ENCODE results near the gene ADAMTS1.

ADAMTS1 gene

DNA sequence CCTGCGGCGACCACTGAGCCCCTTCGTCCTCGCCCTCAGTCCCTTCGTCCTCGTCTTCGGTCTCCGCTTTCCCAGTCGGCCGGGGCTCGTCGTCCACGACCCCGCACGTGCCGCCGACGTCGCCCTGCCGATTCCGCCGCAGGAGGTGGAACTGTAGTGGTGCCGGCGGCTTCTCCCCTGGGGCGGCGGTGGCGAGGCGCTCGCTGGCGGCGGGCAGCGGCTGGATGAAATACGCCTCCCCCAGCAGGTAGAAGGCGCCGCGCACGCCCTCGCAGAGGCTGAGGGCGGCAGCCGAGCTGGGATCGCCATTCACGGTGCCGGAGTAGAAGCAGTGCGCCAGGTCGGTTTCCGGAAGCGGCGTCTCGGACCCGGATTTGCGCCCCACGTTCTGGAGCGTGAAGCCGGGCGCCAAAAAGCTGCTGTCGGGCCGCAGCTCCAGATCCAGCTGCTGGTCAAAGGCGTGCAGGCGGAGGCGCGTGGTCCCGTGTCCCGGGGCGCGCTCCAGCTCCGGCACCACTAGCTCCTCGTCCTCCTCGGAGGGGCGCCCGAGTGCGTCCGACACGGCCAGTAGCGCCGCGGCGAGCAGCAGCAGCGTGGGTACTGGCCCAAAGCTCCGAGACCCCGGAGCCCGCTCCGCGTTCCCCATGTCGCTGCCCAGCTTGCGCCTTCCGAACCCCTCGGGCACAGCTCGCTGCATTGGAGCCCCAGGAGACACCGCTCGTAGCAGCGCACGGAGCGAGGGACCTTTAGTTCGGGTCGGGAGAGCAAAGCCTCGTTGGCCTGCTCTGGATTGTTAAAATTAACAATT is 747 bp downstream of the ADAMTS1 start:
- DNase-seq, result peak; percentile 65

DNA sequence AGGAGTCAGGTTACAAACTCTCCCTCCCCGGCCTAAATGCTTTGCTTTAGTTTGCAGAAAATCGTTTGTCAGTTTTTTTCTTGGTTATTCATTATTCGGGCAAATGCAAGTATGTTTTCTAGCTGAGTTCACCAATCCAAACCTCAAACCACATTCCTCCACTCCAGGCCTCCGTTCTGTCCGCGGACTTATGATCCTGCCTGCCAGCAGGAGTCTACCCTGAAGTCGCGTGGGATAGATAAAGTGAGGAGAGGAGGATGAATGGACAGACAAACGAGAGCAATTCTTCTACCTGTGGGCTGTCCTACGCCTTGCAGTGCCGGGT is 1.3 kb downstream of the ADAMTS1 start:
- no peak for DNase-seq

DNA sequence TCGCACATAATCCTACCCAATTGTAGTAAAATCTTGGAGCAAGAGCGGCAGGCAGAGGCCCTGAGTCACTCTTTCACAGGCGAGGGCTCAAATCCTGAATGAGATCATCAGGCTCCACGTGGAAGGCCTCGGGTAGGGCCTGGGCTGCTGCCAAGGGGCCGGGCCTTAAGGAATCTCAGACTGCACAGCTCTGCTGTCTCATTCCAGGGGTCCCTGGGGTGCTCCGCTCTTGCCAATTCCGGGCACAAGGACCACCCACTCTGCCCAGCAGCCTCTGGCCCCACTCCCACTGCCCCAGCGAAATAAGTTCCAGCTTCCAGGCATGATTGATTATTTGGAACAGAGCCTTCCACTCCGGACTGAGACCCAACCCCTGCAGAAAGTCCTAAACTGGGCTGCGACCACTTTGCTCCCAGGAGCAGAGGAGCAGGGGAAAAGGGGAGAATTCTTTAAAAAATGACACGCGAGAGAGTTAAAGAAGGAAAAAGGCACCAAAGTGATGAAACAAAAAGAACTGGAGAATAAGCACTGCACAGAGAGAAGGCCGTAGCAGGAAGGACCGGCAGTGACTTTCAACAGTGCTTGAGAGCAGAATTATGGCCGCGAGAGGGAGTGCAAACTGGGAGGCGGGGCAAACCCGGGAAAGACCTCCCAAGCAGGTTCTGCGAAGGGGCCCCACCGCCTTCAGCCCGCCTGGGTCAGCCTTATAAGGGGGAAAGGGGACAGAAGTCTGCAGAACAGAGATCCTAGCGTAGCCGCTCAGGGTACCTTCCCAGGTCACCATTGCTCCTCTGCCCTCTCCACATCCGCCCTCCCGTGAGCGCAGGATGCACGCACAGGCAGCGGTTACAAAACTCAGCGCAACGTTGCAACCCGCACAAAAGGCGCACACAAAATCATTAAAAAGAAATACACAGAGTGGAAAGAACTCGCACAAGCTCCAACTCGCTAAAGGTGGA is 2.0 kb downstream of the ADAMTS1 start:
- DNase-seq, result peak; percentile 82

DNA sequence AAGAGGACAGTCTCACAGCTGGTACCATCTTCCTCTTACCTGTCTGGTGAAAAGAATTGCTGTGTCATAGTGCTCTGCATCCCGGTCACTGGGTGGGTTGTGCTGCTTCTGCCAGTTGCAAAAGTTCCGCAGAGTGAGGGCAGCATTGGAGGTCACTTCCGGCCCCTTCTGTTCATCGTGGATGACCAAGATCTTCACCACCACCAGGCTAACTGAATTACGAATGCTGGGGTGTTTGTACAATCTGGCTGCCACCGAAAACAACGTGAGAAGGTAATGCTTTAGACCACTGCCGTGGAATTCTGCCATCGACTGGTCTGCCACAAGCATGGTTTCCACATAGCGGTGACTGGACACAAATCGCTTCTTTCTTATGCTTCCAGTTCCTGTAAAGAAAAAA is 2.9 kb downstream of the ADAMTS1 start:
- no peak for DNase-seq

DNA sequence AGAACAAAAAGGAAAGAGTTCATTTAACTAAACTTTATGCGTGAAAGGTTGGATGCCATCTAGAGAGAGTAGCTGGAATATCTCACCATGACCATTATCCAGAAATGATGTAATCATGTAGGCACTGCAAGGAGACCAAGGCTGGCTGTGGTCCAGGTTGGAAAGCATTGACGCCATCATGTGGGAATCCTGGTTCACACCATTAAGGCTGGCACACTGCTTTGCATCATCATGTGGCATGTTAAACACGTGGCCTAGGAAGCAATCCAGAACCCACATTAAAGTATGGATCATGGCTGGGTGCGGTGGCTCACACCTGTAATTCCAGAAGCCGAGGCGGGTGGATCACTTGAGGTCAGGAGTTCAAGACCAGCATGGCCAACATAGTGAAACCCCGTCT is 4.3 kb downstream of the ADAMTS1 start:
- DNase-seq, result peak; percentile 22

DNA sequence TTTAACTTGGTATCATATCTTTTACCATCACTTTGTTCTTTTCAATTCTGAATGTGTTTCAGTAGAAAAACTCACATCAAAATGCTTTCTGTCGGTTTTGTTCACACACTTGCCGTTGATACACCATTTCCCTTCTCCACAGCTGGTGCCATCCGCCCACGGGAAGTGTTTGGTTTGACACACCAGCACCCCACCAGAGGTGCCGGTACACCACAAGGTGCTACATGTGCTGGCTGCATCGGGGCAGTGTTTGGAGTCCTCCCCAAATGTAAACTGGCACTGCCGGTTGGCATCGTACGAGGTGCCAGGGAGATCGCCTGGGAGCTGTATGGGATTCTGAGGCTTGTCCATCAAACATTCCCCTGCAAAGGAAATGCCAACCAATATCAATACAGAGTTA is 5.0 kb downstream of the ADAMTS1 start:
- no peak for DNase-seq

DNA sequence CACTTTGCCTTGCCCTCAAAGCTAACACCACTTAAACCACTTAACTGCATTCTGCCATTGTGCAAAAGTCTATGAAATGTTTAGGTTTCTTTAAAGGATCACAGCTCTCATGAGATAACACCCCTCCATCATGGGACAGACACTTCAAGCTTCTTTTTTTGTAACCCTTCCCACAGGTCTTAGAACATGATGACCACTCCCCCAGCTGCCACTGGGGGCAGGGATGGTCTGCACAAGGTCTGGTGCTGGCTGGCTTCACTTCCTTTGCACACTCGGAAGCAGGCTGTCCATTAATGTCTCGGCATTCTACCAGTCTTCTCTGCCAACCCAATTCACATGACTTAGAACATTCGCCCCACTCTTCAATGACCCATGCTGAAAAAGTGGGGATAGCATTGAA is 7.7 kb downstream of the ADAMTS1 start:
- DNase-seq, result no peak

DNA sequence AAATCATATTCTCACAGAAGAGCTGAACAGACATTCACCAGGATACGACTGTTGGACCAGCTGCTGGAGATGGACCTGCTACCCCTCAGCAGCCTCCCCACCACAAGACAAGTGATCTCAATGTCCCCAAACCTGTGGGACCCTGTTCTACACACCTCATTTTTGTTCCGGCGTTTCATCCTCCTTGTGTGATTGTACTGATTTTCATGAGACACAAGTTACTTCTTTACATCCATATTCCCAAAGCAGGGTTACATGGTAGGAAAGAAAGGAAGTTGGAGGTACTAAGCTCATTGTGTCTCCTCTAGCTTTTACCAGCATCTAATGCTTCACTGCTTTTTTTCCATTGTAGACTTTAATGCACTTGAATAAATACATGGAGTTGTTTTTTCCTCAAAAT is 8.7 kb downstream of the ADAMTS1 start:
- no peak for DNase-seq

DNA sequence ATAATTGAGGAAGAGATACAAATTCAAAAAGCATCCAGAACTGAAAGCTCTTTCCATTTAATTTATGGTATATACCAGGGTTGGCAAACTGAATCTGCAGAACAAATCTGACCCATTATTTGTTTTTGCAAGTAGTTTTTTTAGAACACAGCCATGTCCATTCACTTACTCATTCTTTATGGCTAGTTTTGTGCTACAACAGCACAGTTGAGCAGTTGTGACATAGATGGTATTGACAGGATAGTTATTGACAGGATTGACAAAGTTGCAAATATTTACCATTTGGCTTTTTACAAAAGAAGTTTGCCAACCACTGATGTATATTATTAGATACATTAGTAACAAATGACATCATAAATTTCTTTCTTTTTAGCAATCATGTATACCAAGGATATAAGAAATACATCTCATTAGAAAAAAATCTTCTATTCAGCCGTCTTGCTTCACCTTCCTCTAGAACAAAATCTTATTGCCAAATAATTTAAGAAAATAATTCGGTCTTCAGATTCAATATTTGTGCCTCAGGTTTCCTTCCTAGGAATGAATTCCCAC is 9.4 kb downstream of the ADAMTS1 start:
- no peak for DNase-seq

DNA sequence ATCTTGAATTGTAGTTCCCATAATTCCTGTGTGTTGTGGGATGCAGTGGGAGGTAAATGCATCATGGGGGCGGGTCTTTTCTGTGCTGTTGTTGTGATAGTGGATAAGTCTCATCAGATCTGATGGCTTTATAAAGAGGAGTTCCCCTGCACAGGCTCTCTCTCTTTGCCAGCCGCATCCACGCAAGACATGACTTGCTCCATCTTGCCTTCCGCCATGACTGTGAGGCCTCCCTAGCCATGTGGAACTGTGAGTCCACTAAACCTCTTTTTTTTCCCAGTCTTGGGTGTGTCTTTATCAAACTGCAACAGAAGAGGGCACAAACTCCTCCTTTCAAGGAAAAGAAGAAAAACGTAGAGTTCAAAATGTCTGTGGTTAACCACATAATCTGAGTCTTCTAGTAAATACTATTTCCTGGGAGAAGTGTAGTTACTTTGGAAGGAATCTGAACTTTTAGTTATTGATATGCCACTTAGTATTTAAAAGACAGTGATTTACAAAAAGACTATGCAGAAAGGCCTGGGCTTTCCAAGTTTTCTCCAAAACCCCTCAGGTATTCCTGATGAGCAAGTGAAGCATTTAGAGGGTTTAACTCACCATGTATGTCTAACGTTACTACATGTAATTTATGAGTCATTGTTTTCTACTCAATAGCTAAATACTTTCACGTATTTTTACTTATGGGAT is 10.0 kb downstream of the ADAMTS1 start:
- DNase-seq, result peak; percentile 23

DNA sequence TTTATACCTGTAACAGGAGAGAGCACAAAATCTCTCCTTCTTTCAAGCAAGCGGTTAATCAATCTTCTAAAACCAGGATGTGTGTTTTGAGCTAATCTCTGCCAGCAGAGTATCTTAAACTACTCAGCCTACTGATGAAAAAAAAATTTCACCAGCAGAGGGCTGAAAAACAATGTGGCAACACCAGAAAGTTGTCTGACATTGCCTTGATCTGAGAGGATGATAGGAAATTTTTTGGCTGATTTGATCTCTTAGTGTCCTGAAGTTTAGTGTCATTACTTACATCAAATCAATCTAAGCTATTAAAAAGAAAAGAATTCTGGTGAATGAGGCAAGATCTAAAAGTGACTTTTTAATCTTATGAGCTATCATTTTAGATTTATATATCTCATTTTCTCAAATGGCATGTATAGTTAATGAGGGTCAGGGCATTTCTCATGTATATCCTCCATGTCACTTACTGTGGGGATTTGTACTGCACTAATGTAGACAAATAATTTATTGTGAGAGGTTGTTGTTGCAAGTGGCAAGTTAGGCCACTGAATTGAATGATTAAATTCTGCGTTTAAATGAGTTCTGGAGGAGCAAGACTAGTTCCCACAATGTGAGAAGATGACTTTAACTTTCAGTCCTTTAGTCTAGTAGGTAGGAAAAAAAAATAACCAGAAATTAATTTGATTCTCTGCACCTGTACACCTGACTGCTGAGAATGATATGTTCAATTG is 10.9 kb downstream of the ADAMTS1 start:
- DNase-seq, result no peak

DNA sequence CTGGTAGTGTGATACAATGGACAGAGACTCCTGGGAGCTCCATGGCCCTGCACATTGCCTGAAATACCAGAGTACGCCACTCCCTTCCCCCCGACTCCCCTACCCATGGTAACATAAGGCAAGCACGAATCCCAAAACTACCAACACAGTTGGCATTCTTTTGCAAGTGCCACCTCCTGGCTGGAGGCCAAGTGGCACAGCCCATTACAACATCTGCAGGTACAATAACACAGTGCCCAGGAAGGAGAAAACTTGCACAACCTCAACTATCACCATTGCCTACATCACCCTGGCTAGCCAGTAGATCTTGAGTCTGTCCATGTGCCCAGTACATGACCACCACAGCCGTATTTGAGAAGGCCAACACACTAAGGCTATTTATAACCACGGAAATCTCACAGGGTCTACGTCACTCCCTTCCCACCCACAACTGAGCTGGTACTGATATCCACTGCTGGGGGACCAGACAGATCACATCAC is 11.7 kb downstream of the ADAMTS1 start:
- DNase-seq, result peak; percentile 35

DNA sequence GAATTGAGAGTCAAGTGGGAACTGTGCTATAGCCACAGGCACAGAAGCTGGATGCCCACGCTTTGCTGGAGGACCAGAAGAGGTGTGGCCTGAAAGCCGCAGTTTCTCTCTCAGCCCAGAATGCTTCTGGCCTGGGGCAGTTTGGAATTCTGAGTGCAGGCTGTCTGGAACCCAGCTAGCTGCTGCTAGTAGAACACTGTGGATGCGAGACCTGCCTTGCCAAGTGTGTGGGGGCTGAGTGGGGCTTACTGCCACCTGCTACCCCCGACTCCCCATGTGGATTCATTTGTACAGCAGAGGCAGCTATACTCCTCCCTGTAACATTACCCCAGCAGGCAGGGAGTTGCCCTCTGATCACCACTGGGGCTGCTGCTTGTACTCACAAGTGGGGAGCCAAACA is 12.2 kb downstream of the ADAMTS1 start:
- DNase-seq, result no peak

DNA sequence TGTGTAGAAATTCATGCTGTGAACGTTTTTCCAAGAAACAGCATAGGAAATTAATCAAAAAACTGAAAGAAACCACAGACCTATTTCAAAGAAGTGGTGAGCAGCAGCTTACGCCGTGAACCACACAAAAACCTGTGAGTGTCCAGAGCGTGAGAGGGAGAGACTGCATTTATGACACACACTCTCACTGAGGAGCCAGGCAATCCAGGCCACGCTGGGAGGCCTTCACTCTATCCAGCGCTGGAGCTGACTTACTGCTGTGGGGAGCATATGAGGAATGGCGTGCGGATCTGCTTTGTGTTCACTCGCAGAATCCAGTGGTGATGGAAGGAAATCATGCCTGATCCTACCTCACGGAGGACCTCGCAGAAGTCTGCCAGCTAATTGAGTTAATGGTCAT is 12.7 kb downstream of the ADAMTS1 start:
- no peak for DNase-seq

DNA sequence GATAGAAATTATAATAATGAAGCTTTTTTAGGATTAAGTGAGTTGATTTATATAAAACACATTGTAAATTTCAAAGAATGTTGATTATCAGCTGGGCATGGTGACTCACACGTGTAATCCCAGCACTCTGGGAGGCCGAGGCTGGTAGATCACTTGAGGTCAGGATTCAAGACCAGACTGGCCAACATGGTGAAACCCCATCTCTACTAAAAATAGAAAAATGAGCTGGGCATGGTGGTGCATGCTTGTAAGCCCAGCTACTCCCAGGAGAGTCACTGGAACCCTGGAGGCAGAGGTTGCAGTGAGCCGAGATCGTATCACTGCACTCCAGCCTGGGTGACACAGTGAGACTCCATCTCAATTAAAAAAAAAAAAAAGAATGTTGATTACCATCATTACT is 18.4 kb downstream of the ADAMTS1 start:
- no peak for DNase-seq

DNA sequence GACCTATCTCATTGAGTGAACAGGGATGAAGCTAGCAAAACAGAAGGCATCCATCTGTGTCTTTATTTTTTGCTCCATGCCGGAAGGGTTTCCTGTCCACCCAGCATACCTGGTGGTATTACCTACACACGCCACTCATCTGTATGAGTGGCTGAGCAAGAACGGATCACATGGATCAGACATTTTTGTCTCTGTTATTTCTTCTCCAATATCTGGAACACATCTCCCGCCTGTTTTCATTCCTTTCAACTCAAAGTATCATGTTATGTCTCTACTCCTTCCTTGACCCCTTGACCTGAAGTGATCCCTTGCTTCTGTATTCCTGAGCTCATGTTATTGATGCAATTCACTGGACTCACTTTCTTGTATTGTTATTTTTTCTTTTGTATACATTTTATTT is 24.7 kb downstream of the ADAMTS1 start:
- DNase-seq, result no peak

DNA sequence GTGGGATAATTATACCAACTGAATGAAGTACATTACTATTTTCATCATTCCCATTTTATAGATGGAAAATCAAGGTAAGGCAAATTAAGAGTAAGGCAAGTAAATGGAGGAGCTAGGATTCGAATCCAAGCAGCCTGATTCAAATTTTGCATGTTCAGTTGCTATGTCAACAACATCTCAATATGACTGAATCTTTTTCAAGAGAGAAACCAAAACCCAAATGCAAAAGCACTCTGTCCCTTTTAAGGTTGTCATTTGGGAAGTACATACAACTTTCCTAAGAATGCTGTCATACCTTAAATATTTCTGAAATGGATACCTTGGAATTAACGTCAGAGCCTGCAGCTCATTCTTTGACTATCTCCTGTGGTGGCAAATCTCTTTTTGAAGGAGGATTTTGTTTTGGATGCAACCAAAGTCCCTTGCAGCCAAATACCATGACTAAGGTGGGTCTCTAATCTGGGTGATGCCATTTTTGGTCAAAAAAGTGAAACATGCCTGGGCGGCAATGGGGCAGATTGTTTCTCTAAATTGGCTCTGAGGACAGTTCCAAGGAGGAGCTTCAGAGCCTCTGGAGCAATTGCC is 25.4 kb downstream of the ADAMTS1 start:
- DNase-seq, result no peak

DNA sequence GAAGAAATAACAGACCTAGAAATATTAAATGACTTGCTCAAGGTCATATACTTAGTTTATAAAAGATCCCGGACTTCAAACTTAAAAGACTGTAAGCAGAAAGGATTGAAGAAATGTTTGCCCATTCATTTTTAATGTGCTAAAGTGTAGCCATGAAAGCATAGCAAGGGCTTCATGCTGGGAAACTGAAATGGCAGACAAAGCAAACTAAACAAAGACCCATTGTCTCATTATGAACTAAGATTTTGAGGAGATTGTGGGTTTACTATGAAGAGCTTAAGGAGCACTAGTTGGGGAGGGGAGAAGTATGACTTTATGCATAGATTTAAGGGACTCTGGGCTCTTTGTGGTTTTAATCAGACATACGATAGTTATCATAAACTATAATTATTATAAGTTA is 26.3 kb downstream of the ADAMTS1 start:
- DNase-seq, result no peak

DNA sequence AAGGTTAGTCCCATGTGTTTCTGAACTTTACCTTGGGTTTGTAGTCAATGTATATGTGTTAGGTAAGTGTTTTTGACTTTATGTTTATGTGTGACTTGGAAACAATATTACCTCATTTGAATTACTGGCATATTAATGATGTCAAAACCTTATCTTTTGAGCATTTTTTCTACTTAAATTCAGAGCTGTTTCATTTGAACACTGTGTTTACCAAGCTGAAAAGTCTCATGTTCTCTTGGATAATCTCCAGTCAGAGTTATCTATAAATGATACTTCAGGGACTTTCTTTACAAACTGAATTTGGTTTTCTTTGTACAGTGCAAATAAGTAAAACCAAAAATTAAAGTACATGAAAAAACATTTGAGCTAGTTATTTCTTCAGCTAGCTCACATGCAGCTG is 30.0 kb downstream of the ADAMTS1 start:
- no peak for DNase-seq

DNA sequence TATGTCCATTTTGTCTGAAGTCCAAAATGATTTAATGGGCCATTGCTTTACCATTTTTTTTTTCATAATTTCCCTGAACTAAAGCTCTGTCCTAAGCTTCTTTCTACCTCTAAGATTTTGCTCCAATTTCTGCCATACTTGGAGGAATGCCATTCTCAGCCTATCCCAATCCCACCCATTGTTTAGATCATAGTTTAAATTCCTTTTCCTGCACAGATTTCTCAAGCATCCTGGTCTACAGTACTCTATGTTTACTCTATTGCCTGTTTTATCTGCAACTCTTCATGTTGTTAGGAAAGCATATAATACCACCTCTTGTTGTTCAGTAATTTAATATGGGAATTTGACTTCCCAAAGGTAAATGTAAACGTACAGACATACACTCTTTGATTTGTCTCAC is 30.8 kb downstream of the ADAMTS1 start:
- DNase-seq, result no peak

DNA sequence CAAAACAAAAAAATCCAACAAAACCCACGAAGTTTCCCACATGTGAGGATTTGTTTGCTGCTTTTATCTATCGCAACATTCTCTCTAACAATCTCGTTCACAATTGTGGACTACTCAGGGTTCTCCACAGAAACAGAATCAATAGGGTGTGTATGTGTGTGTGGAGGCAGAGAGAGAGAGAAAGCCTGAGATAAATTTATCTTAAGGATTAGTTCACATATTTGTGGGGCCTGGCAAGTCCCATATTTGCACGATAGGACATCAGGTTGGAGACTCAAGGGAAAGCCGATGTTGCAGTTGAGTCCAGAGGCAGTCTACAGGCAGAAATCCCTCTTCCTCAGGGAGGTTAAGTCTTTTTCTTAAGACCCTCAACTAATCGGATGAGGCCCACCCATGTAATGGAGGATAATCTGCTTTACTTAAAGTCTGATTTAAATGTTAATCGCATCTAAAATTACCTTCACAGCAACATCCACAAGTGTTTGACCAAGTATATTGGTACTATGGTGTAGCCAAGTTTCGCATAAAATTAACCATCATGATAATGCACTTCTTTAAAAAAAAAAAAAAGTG is 31.7 kb downstream of the ADAMTS1 start:
- no peak for DNase-seq

DNA sequence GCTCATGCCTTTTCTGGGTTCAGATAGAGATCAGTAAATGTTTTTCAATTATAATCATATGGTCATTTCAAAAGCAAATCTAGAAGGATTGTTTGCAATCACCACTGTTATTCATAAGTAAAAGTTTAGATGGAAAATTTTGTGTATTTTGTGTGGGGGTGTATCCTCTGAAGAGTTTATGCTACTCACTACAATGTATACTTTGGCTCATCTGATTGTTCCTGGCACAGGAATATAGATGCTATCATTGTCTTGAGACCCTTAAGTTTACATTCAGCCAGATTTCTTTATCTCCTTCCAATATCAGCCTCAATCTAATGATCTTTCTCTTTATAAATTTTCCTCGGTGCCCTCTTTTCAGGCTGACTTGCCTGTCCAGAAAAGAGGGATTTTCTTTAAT is 33.0 kb downstream of the ADAMTS1 start:
- DNase-seq, result no peak
